Naive thymus-derived CD4-positive, alpha-beta T cell (primary cell): ENCODE measurements around the gene INPP5F. TPM values are rescaled to one million over a fixed set of nuclear protein-coding genes. Genes with fewer than 3 reads are reported as not detected.

Source experiments
- ATAC-seq: fragments of 150-1000 bp; cut with Tn5 transposase; 2 replicates; pipeline ENCODE4 v1.10.0; 2021; ENCODE audit warnings: mild to moderate bottlenecking, moderate library complexity
- CTCF ChIA-PET: fragments of 350-600 bp; sonication (Branson Sonifier 250); formaldehyde crosslinking; loops from one replicate; lab custom pipeline; 2021; ENCODE audit warnings: antibody characterized with exemption; lab: Charles Lee
- POLR2A ChIA-PET: fragments of 350-600 bp; sonication (Branson Sonifier 250); formaldehyde crosslinking; loops from one replicate; lab custom pipeline; 2021; ENCODE audit warnings: antibody characterized with exemption, inconsistent platforms; lab: Charles Lee
- DNase-seq, 9 donors: peaks; one replicate each; pipeline versions ENCODE4 v3.0.0 to v3.0.0-alpha.2; 2020 to 2022; ENCODE audit warnings: mixed read lengths in 1 of 9
- H3K27ac ChIP-seq: one replicate; pipeline ENCODE4 v1.7.0; 2013; ENCODE audit warnings: mild to moderate bottlenecking, low read depth, low read length, moderate library complexity
- H3K27me3 ChIP-seq, 2 donors: one replicate each; pipeline ENCODE4 v1.7.0; 2013; ENCODE audit warnings: low read length in 2 of 2, mild to moderate bottlenecking in 2 of 2, moderate library complexity in 2 of 2; ENCODE audit not compliant: control insufficient read depth in 2 of 2, insufficient read depth in 2 of 2
- H3K36me3 ChIP-seq, 3 experiments: 1 replicate in 2 of 3; 2 replicates in 1 of 3; pipeline ENCODE4 v1.7.0; 2013; ENCODE audit warnings: low read length in 3 of 3, mild to moderate bottlenecking in 3 of 3, moderate library complexity in 1 of 3; ENCODE audit not compliant: insufficient read depth in 3 of 3, control insufficient read depth in 2 of 3
- H3K4me1 ChIP-seq, 2 donors: one replicate each; pipeline ENCODE4 v1.7.0; 2013; ENCODE audit warnings: low read length in 2 of 2, mild to moderate bottlenecking in 2 of 2, moderate library complexity in 1 of 2; ENCODE audit not compliant: control insufficient read depth in 2 of 2, insufficient read depth in 2 of 2
- H3K4me3 ChIP-seq: 2 replicates; pipeline ENCODE4 v1.7.0; 2013; ENCODE audit warnings: mild to moderate bottlenecking, low read length
- H3K9me3 ChIP-seq, 3 experiments: 1 replicate in 2 of 3; 2 replicates in 1 of 3; pipeline ENCODE4 v1.7.0; 2013; ENCODE audit warnings: low read length in 3 of 3; ENCODE audit not compliant: control insufficient read depth in 2 of 3
- H3K27ac Mint-ChIP-seq, 9 donors: one replicate each; pipeline ENCODE4 v1.8.0; 2020 to 2022; ENCODE audit warnings: mixed read lengths in 9 of 9, mild to moderate bottlenecking in 8 of 9, moderate library complexity in 5 of 9, inconsistent platforms in 2 of 9
- H3K27me3 Mint-ChIP-seq, 5 donors: one replicate each; pipeline ENCODE4 v1.8.0; 2021 to 2022; ENCODE audit warnings: mixed read lengths in 5 of 5, mild to moderate bottlenecking in 1 of 5
- H3K36me3 Mint-ChIP-seq, 5 donors: one replicate each; pipeline ENCODE4 v1.8.0; 2020 to 2022; ENCODE audit warnings: mixed read lengths in 5 of 5, mild to moderate bottlenecking in 3 of 5, inconsistent platforms in 1 of 5
- H3K4me1 Mint-ChIP-seq, 7 donors: one replicate each; pipeline ENCODE4 v1.8.0; 2020 to 2022; ENCODE audit warnings: mixed read lengths in 7 of 7, mild to moderate bottlenecking in 3 of 7, inconsistent platforms in 1 of 7
- H3K4me3 Mint-ChIP-seq, 10 donors: one replicate each; pipeline ENCODE4 v1.8.0; 2020 to 2022; ENCODE audit warnings: mild to moderate bottlenecking in 10 of 10, mixed read lengths in 10 of 10, moderate library complexity in 6 of 10, inconsistent platforms in 2 of 10
- H3K9me3 Mint-ChIP-seq, 11 donors: one replicate each; pipeline ENCODE4 v1.8.0; 2020 to 2022; ENCODE audit warnings: mixed read lengths in 11 of 11, mild to moderate bottlenecking in 4 of 11, inconsistent platforms in 1 of 11, moderate library complexity in 1 of 11
- intact Hi-C, 2 donors: fragments of 100-400 bp; cut with micrococcal nuclease; formaldehyde crosslinking; loops; one replicate each; pipeline ENCODE4 v1.15.1; 2023
- polyA plus RNA-seq, 2 donors: library from polyadenylated mRNA; unstranded; fragments of 300-500 nt; fragmentation: Illumina TruSeq; gene quantifications; one replicate each; pipeline ENCODE4 v1.2.3, GENCODE V29; 2021
- total RNA-seq, 6 experiments: library from RNA in 5 of 6; stranded (reverse) in 5 of 6; gene quantifications; 1 replicate in 5 of 6; 2 replicates in 1 of 6; pipeline ENCODE4 v1.2.3 and lab custom pipeline; 2021 to 2026

Gene INPP5F
- total RNA-seq (10 to 100 TPM in 3 of 5 experiments, 1 to 10 TPM in 2; 8.5 to 12.1 (median 10.0) TPM), polyA plus RNA-seq (1 to 10 TPM; 3.4 to 3.5 TPM), total RNA-seq (lab: John Stamatoyannopoulos, UW) (30.7 reads per million, percentile 60 among the genes with 10 or more reads in this experiment)

GRCh38 chr10:119725828-119726675, at the start of gene INPP5F:
TSS of gene INPP5F (plus strand) at chr10:119726050. CDS start at chr10:119726263, 213 bp downstream.
- Mint-ChIP-seq H3K36me3 (no peaks in the 10 kb centered on the region), H3K27me3 (no peaks in the 10 kb centered on the region), H3K4me1 (peaks cover 25 to 53% (median 38%) of the 10 kb centered on the region in 7 donors), H3K9me3 (peaks cover 0 to under 1% (median 0%) of the 10 kb centered on the region in 11 donors), H3K27ac (peak within 1 kb of the TSS; percentile 71 to 92 (median 87)), H3K4me3 (peak within 1 kb of the TSS; percentile 89 to 95 (median 94))
- intact Hi-C loops: loop anchor here (1.0 to 5.0 kb wide), 22 partner anchors 11 to 1384 kb away; partner anchors contain the start of genes MCMBP (in 2 of the 2), PRDX3 (in 2 of the 2), SEC23IP (in 2 of the 2) and BAG3 (in 1 of the 2)
- H3K9me3 ChIP-seq: no peaks in the 10 kb centered on the region
- no peaks in the 10 kb centered on the region for H3K27me3 ChIP-seq
- ATAC-seq (peak; percentile 98), DNase-seq (peak; percentile 95 to 100 (median 96))
- ChIA-PET CTCF (interaction anchor here (0.8 to 2.1 kb wide), 4 partner anchors 10 to 131 kb away, joined by 3 to 13 read pairs (median 6); no protein-coding TSS in a partner anchor), POLR2A (interaction anchor here (0.7 to 2.7 kb wide), 13 partner anchors 9 to 646 kb away, joined by 3 to 16 read pairs (median 4); partner anchors contain the start of genes BAG3, EIF3A, MCMBP and RGS10)
- H3K27ac ChIP-seq: peak within 1 kb of the TSS; percentile 76
- H3K36me3 ChIP-seq: no peaks in the 10 kb centered on the region
- H3K4me1 ChIP-seq: peaks cover 11 to 24% of the 10 kb centered on the region in 2 donors
- peak within 1 kb of the TSS; percentile 78 for H3K4me3 ChIP-seq

GRCh38 chr10:119677126-119677525, 48.7 kb upstream of the INPP5F start:
- Mint-ChIP-seq H3K4me1 (peaks cover 7 to 27% (median 18%) of the 10 kb centered on the region in 7 donors), H3K9me3 (no peaks in the 10 kb centered on the region), H3K36me3 (peaks cover 7 to 35% (median 15%) of the 10 kb centered on the region in 5 donors), H3K27ac (peak overlapping the region in 3 of 9 donors; percentile 38 to 92 (median 47)), H3K4me3 (no peak overlapping the region), H3K27me3 (peaks cover 0 to 2% (median 0%) of the 10 kb centered on the region in 5 donors)
- Histone ChIP-seq H3K27me3 (no peaks in the 10 kb centered on the region), H3K4me3 (no peak overlapping the region), H3K36me3 (peaks cover 0 to 55% (median 12%) of the 10 kb centered on the region in 3 experiments), H3K27ac (no peak overlapping the region), H3K9me3 (no peaks in the 10 kb centered on the region), H3K4me1 (peaks cover 0 to 5% of the 10 kb centered on the region in 2 donors)
- POLR2A ChIA-PET: no interaction called here
- ATAC-seq (no peak), DNase-seq (no peak)
- intact Hi-C loops: no loop called here
- CTCF ChIA-PET: interaction anchor here (0.7 kb wide), 1 partner anchor 26 kb away, joined by 3 read pairs; the partner anchor contains the start of gene BAG3

- Histone ChIP-seq H3K9me3 (no peaks in the 10 kb centered on the region), H3K4me3 (no peak overlapping the region), H3K27me3 (no peaks in the 10 kb centered on the region), H3K4me1 (peaks cover 0 to 5% of the 10 kb centered on the region in 2 donors), H3K36me3 (peaks cover 0 to 45% (median 3%) of the 10 kb centered on the region in 3 experiments), H3K27ac (no peak overlapping the region)
- Mint-ChIP-seq H3K9me3 (no peaks in the 10 kb centered on the region), H3K4me3 (no peak overlapping the region), H3K36me3 (peaks cover 3 to 27% (median 10%) of the 10 kb centered on the region in 5 donors), H3K27ac (peak overlapping the region in 1 of 9 donors; percentile 41), H3K27me3 (peaks cover 0 to 3% (median 0%) of the 10 kb centered on the region in 5 donors), H3K4me1 (peaks cover 7 to 28% (median 22%) of the 10 kb centered on the region in 7 donors)
- DNase-seq: no peak
- POLR2A ChIA-PET: no interaction called here
- intact Hi-C loops: no loop called here
- no peak for ATAC-seq
- CTCF ChIA-PET: no interaction called here
Measured at GRCh38 chr10:119677904-119678755, 47.7 kb upstream of the INPP5F start.

GRCh38 chr10:119679480-119679829, 46.4 kb upstream of the INPP5F start:
- Mint-ChIP-seq H3K27me3 (peaks cover 0 to 3% (median 0%) of the 10 kb centered on the region in 5 donors), H3K9me3 (no peaks in the 10 kb centered on the region), H3K4me3 (no peak overlapping the region), H3K36me3 (peaks cover 0 to 15% (median 5%) of the 10 kb centered on the region in 5 donors), H3K27ac (no peak overlapping the region), H3K4me1 (peaks cover 7 to 26% (median 19%) of the 10 kb centered on the region in 7 donors)
- Histone ChIP-seq H3K27ac (no peak overlapping the region), H3K4me3 (no peak overlapping the region), H3K27me3 (no peaks in the 10 kb centered on the region), H3K36me3 (peaks cover 0 to 32% (median 0%) of the 10 kb centered on the region in 3 experiments), H3K4me1 (peaks cover 0 to 5% of the 10 kb centered on the region in 2 donors), H3K9me3 (no peaks in the 10 kb centered on the region)
- no peak for ATAC-seq
- POLR2A ChIA-PET: no interaction called here
- DNase-seq: no peak
- intact Hi-C loops: no loop called here
- CTCF ChIA-PET: no interaction called here

GRCh38 chr10:119680050-119680449, 45.8 kb upstream of the INPP5F start:
- no peak for DNase-seq
- Histone ChIP-seq H3K27me3 (no peaks in the 10 kb centered on the region), H3K4me1 (peaks cover 0 to 5% of the 10 kb centered on the region in 2 donors), H3K27ac (no peak overlapping the region), H3K9me3 (no peaks in the 10 kb centered on the region), H3K36me3 (peaks cover 0 to 28% (median 0%) of the 10 kb centered on the region in 3 experiments), H3K4me3 (no peak overlapping the region)
- ChIA-PET POLR2A (no interaction called here), CTCF (no interaction called here)
- H3K4me3 Mint-ChIP-seq: no peak overlapping the region
- ATAC-seq: no peak
- peaks cover 0 to 3% (median 0%) of the 10 kb centered on the region in 5 donors for H3K27me3 Mint-ChIP-seq
- peaks cover 7 to 26% (median 18%) of the 10 kb centered on the region in 7 donors for H3K4me1 Mint-ChIP-seq
- intact Hi-C loops: no loop called here
- peaks cover 0 to 14% (median 5%) of the 10 kb centered on the region in 5 donors for H3K36me3 Mint-ChIP-seq
- peak overlapping the region in 5 of 9 donors; percentile 19 to 51 (median 38) for H3K27ac Mint-ChIP-seq
- H3K9me3 Mint-ChIP-seq: no peaks in the 10 kb centered on the region

- peak overlapping the region in 6 of 9 donors; percentile 3 to 86 (median 40) for H3K27ac Mint-ChIP-seq
- H3K27me3 Mint-ChIP-seq: peaks cover 0 to 3% (median 0%) of the 10 kb centered on the region in 5 donors
- Histone ChIP-seq H3K9me3 (no peaks in the 10 kb centered on the region), H3K4me3 (no peak overlapping the region), H3K4me1 (peaks cover 0 to 5% of the 10 kb centered on the region in 2 donors), H3K27me3 (no peaks in the 10 kb centered on the region), H3K36me3 (peaks cover 0 to 24% (median 0%) of the 10 kb centered on the region in 3 experiments), H3K27ac (no peak overlapping the region)
- H3K9me3 Mint-ChIP-seq: no peaks in the 10 kb centered on the region
- intact Hi-C loops: no loop called here
- peaks cover 0 to 14% (median 5%) of the 10 kb centered on the region in 5 donors for H3K36me3 Mint-ChIP-seq
- DNase-seq (no peak), ATAC-seq (no peak)
- ChIA-PET POLR2A (interaction anchor here (0.6 kb wide), 1 partner anchor 188 kb away, joined by 3 read pairs; no protein-coding TSS in a partner anchor), CTCF (no interaction called here)
- peaks cover 7 to 26% (median 18%) of the 10 kb centered on the region in 7 donors for H3K4me1 Mint-ChIP-seq
- no peak overlapping the region for H3K4me3 Mint-ChIP-seq
Measured at GRCh38 chr10:119680650-119681081, 45.2 kb upstream of the INPP5F start.
